ENCODE results near the gene GOLGA6D.
"Not testable (repeated sequence)": the region's sequence is repeated elsewhere in the genome, so short reads cannot be mapped to it uniquely, and the experiment has no call there.

- TF ChIP-seq POLR2A (IDR thresholded peaks at IDR 0.05): not testable (repeated sequence)
- TF ChIP-seq, protein P1, sequence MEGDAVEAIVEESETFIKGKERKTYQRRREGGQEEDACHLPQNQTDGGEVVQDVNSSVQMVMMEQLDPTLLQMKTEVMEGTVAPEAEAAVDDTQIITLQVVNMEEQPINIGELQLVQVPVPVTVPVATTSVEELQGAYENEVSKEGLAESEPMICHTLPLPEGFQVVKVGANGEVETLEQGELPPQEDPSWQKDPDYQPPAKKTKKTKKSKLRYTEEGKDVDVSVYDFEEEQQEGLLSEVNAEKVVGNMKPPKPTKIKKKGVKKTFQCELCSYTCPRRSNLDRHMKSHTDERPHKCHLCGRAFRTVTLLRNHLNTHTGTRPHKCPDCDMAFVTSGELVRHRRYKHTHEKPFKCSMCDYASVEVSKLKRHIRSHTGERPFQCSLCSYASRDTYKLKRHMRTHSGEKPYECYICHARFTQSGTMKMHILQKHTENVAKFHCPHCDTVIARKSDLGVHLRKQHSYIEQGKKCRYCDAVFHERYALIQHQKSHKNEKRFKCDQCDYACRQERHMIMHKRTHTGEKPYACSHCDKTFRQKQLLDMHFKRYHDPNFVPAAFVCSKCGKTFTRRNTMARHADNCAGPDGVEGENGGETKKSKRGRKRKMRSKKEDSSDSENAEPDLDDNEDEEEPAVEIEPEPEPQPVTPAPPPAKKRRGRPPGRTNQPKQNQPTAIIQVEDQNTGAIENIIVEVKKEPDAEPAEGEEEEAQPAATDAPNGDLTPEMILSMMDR (IDR thresholded peaks at IDR 0.05 in 4 of 5, conservative IDR thresholded peaks at IDR 0.05 in 1 of 5): not testable (repeated sequence)
These were observed 1.5 kb downstream of the GOLGA6D start for GRCh38 chr15:75284152-75284551.
